Measurements from ENCODE around the gene EEF2K.

The EEF2K gene

DNA sequence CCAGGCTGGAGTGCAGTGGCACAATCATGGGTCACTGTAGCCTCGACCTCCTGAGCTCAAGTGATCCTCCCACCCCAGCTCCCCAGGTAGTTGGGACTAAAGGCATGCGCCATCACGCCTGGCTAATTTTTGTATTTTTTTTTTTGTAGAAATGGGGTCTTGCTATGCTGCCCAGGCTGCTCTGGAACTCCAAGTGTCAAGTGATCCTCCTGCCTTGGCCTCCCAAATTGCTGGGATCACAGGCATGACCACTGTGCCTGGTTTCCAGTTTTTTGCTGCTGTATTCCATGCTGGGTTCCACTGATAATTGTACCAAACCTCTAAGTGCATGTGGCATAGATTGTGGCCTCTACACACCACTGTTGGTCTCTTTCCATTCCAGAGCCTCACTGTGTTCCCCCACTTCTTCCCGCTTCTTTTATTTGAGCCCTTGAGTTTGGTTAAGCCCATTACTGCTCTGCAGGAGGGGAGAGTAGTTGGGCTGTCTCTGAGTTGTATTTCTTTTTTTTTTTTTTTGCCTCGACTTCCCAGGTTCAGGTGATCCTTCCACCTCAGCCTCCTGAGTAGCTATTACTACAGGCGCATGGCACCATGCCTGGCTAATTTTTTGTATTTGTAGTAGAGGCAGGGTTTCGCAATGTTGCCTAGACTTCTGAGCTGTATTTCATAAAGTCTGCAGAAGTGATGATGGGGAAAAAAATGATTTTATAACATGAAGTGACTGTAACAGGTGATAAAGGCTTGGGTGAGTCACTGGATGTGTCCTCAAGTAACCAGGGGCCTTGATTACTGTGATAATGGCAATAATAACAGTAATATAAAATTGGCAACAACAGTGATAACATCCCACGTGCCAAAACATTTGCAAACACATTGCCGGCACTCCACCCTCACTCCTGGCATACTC is 30.0 kb downstream of the EEF2K start:
- no peak for DNase-seq (ENCODE audit: low read depth)
- TF ChIP-seq, protein P1, sequence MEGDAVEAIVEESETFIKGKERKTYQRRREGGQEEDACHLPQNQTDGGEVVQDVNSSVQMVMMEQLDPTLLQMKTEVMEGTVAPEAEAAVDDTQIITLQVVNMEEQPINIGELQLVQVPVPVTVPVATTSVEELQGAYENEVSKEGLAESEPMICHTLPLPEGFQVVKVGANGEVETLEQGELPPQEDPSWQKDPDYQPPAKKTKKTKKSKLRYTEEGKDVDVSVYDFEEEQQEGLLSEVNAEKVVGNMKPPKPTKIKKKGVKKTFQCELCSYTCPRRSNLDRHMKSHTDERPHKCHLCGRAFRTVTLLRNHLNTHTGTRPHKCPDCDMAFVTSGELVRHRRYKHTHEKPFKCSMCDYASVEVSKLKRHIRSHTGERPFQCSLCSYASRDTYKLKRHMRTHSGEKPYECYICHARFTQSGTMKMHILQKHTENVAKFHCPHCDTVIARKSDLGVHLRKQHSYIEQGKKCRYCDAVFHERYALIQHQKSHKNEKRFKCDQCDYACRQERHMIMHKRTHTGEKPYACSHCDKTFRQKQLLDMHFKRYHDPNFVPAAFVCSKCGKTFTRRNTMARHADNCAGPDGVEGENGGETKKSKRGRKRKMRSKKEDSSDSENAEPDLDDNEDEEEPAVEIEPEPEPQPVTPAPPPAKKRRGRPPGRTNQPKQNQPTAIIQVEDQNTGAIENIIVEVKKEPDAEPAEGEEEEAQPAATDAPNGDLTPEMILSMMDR (IDR thresholded peaks at IDR 0.05; ENCODE audit: low read depth, low read length, missing control alignments): no peak
- in situ Hi-C loops (cut with HindIII; ENCODE audit: low sequenced_read_pairs): no loop called here
- no peak overlapping the region for H3K4me3 ChIP-seq (ENCODE audit: low read depth, low read length)

DNA sequence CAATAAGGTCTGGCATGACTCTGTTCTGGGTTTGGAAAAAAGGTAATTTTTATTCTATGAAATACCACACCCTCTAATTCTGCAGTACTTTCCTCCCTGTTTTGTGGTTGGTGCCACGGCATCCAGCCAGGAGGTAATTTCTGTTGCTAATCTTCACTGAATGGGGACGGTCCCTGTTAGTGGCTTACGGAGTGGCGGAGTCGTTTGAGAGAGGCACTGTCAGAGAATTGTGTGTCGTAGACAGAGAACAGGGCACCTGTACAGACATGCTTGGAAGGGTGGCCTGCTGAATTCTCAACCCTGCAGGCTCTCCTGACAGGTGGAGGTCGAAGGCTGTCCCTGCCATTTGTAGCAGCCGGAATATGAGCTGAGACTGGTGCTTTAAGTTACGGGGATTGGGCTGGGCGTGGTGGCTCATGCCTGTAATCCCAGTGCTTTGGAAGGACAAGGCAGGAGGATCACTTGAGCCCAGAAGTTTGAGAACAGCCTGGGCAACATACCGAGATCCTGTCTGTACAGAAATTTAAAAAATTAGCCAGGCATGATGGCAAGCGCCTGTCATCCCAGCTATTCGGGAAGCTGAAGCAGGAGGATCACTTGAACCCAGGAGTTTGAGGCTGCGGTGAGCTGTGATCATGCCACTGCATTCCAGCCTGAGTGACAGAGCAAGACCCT is 33.2 kb downstream of the EEF2K start:
- DNase-seq (ENCODE audit: low read depth): no peak
- TF ChIP-seq, protein P1 (IDR thresholded peaks at IDR 0.05; ENCODE audit: low read depth, low read length, missing control alignments): no peak
- no peak overlapping the region for H3K4me3 ChIP-seq (ENCODE audit: low read depth, low read length)
- in situ Hi-C loops (cut with HindIII; ENCODE audit: low sequenced_read_pairs): no loop called here

DNA sequence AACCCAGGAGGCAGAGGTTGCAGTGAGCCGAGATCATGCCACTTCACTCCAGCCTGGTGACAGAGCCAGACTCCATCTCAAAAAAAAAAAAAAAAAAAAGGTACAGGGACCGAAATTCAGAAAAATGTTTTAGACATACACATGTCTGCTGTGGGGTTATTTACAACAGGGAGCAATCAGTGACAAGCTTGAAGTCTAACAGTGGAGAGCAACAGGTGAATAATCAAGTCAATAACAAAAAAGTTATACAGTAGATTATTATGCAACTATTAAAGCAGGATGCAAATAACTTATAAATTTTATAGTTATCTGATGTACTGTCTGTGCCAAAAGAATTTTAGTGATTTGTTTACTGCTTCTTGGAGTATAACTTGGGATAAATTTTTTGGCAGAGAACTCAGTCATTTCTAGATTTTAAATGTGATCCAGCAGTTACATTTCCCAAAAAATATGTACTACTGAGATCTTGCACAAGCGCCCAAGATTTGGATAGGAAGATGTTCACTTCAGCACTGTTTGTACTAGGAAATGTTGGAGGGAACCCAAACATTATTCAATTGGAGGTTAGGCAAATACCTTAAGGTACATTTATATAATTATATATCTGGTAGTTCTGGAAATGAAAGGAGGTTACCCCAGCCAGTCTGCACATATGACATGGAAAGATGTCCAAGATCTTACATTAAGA is 34.1 kb downstream of the EEF2K start:
- in situ Hi-C loops (cut with HindIII; ENCODE audit: low sequenced_read_pairs): no loop called here

DNA sequence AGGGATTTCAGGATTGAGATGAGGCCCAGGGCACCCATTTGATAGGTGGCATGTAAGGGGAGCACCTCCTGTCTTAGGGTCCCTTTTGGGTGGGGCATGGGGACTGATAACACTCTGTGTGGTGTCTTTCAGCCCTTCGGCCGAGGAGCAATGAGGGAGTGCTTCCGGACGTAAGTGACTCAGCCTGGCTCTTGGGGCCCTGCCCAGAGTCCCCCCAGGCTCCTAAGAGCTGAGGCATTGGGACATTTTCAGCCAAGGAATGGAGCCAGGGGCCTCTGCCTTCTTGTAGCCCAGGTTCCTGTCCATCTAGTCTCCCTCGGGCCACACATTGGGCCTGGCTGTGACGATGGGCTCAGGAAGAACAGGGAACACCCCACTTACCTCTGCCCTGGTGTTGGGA is 44.4 kb downstream of the EEF2K start:
- in situ Hi-C loops (cut with HindIII; ENCODE audit: low sequenced_read_pairs): no loop called here
- TF ChIP-seq, protein P1 (IDR thresholded peaks at IDR 0.05; ENCODE audit: low read depth, low read length, missing control alignments): no peak
- no peak for DNase-seq (ENCODE audit: low read depth)
- no peak overlapping the region for H3K4me3 ChIP-seq (ENCODE audit: low read depth, low read length)

More for the DNA sequence above, 34.1 kb downstream of the EEF2K start:
- DNase-seq (ENCODE audit: low read depth): no peak
- TF ChIP-seq, protein P1 (IDR thresholded peaks at IDR 0.05; ENCODE audit: low read depth, low read length, missing control alignments): no peak
- H3K4me3 ChIP-seq (ENCODE audit: low read depth, low read length): no peak overlapping the region

DNA sequence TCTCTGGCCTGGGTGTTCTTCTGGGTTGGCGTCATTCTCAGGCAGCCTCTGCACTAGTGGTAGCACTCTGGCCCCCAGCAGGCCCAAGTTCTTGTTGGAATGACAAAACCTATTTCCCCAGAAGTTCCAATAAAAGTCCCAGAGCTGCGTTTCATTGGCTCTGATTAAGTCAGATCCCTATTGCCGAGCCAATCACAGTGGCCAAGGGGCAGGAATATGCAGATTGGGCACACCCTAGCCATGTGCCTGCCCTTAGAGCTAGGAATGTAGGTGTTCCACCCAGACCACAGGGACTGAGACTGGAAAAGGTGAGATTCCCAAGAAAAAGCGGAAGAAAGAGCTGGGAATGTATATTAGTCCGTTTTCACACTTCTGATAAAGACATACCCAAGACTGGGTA is 46.2 kb downstream of the EEF2K start:
- H3K4me3 ChIP-seq (ENCODE audit: low read depth, low read length): no peak overlapping the region
- in situ Hi-C loops (cut with HindIII; ENCODE audit: low sequenced_read_pairs): no loop called here
- DNase-seq (ENCODE audit: low read depth): no peak
- TF ChIP-seq, protein P1 (IDR thresholded peaks at IDR 0.05; ENCODE audit: low read depth, low read length, missing control alignments): no peak

DNA sequence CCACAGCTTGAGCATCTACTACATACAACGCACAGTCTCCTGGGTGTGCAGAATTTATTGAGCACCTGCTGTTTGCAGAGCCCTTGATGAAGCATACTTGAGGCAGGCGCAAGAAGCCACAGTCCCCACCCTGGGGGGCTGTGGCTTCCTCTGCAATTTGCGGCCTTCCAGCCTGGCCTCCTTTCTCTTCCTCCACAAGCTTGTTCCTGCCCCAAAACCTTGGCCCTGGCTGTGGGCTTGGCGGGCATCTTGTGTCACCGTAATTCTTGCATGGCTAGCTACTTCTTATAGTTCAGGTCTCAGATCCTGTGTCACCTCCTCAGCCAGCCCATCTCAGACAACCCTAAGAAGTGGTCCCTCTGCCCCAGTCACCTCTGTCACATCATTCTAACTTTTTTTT is 47.2 kb downstream of the EEF2K start:
- TF ChIP-seq, protein P1 (IDR thresholded peaks at IDR 0.05; ENCODE audit: low read depth, low read length, missing control alignments): no peak
- DNase-seq (ENCODE audit: low read depth): no peak
- in situ Hi-C loops (cut with HindIII; ENCODE audit: low sequenced_read_pairs): no loop called here
- H3K4me3 ChIP-seq (ENCODE audit: low read depth, low read length): no peak overlapping the region

All from astrocyte of the cerebellum (primary cell).